ENCODE results near the gene ZGPAT. TPM values are rescaled to one million over a fixed set of nuclear protein-coding genes. Genes with fewer than 3 reads are reported as not detected.

The ZGPAT gene
- total and polyA plus RNA-seq, 2 of the 13 experiments (the other 11 are each of a cell fraction or from before 2014, with no cell fraction given), result 23.0 to 41.9 TPM

- 0 out of 2 replicates have a peak, but pooled peaks have one; percentile 60 for TF ChIP-seq CAMTA2 (CRISPR knock-in tag; IDR thresholded peaks at IDR 0.05; ENCODE audit: borderline replicate concordance)
- 0 out of 2 replicates have a peak, but pooled peaks have one; percentile 31 for TF ChIP-seq ZNF274 (CRISPR knock-in tag; IDR thresholded peaks at IDR 0.05)
- TF ChIP-seq ZBTB38 (CRISPR knock-in tag; IDR thresholded peaks at IDR 0.05), result peak; percentile 47; the same call in 1 of the 2 replicates
- TF ChIP-seq POLR2AphosphoS2 (IDR thresholded peaks at IDR 0.05; ENCODE audit: low read depth, low read length), result peak; percentile 48; the same call in 1 of the 2 replicates
- no peak for TF ChIP-seq KAT2B (IDR thresholded peaks at IDR 0.05; ENCODE audit: borderline replicate concordance, low read depth, low read length)
- TF ChIP-seq, protein P1, sequence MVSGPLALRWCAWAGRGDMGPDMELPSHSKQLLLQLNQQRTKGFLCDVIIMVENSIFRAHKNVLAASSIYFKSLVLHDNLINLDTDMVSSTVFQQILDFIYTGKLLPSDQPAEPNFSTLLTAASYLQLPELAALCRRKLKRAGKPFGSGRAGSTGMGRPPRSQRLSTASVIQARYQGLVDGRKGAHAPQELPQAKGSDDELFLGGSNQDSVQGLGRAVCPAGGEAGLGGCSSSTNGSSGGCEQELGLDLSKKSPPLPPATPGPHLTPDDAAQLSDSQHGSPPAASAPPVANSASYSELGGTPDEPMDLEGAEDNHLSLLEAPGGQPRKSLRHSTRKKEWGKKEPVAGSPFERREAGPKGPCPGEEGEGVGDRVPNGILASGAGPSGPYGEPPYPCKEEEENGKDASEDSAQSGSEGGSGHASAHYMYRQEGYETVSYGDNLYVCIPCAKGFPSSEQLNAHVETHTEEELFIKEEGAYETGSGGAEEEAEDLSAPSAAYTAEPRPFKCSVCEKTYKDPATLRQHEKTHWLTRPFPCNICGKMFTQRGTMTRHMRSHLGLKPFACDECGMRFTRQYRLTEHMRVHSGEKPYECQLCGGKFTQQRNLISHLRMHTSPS (CRISPR knock-in tag; IDR thresholded peaks at IDR 0.05; ENCODE audit: low read depth), result no peak
- peak; percentile 41 for TF ChIP-seq AGO1 (IDR thresholded peaks at IDR 0.05; ENCODE audit: low read depth, low read length, poor library complexity, severe bottlenecking)
- TF ChIP-seq KDM1A (CRISPR knock-in tag; IDR thresholded peaks at IDR 0.05), result no peak
- peak; percentile 41 for TF ChIP-seq TAF15 (IDR thresholded peaks at IDR 0.05; ENCODE audit: low read depth, low read length, poor library complexity, severe bottlenecking)
- TF ChIP-seq ZNF510 (CRISPR knock-in tag; IDR thresholded peaks at IDR 0.05; ENCODE audit: low read depth), result no peak
- 0 out of 2 replicates have a peak, but pooled peaks have one; percentile 10 for TF ChIP-seq NFE2L1 (CRISPR knock-in tag; IDR thresholded peaks at IDR 0.05; ENCODE audit: borderline replicate concordance)
- TF ChIP-seq ZNF512B (CRISPR knock-in tag; IDR thresholded peaks at IDR 0.05; ENCODE audit: borderline replicate concordance), result no peak
- TF ChIP-seq BRD4 (CRISPR knock-in tag; IDR thresholded peaks at IDR 0.05), result no peak
- no peak for TF ChIP-seq HHEX (CRISPR knock-in tag; IDR thresholded peaks at IDR 0.05)
- TF ChIP-seq HNRNPH1 (optimal IDR thresholded peaks at IDR 0.05; ENCODE audit: low read depth, low read length), result no peak
- TF ChIP-seq TRIM22 (IDR thresholded peaks at IDR 0.05), result no peak
- TF ChIP-seq PCBP1 (IDR thresholded peaks at IDR 0.05; ENCODE audit: borderline replicate concordance, low read depth, low read length), result peak; percentile 29; the same call in 1 of the 2 replicates
- TF ChIP-seq, protein P2, sequence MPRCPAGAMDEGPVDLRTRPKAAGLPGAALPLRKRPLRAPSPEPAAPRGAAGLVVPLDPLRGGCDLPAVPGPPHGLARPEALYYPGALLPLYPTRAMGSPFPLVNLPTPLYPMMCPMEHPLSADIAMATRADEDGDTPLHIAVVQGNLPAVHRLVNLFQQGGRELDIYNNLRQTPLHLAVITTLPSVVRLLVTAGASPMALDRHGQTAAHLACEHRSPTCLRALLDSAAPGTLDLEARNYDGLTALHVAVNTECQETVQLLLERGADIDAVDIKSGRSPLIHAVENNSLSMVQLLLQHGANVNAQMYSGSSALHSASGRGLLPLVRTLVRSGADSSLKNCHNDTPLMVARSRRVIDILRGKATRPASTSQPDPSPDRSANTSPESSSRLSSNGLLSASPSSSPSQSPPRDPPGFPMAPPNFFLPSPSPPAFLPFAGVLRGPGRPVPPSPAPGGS (CRISPR knock-in tag; IDR thresholded peaks at IDR 0.05), result no peak; the same call in 1 of the 2 replicates
- TF ChIP-seq MXI1 (IDR thresholded peaks at IDR 0.05; ENCODE audit: borderline replicate concordance, low read depth, low read length), result peak; percentile 8; the same call in 1 of the 3 replicates
- TF ChIP-seq SRSF4 (IDR thresholded peaks at IDR 0.05; ENCODE audit: low read depth, low read length, poor library complexity, severe bottlenecking), result no peak
- TF ChIP-seq ZNF788 (CRISPR knock-in tag; IDR thresholded peaks at IDR 0.05; ENCODE audit: borderline replicate concordance), result 0 out of 2 replicates have a peak, but pooled peaks have one; percentile 37
Measured at GRCh38 chr20:63735859-63736718, 28.2 kb downstream of the ZGPAT start, which contains the start of gene LIME1 (continued).
